ENCODE data around the gene COQ9.

Gene COQ9

GRCh38 chr16:57473906-57474305 is 26.6 kb downstream of the COQ9 start:
- no peak for DNase-seq

- no peak for DNase-seq
Observed at GRCh38 chr16:57474671-57475661, 27.7 kb downstream of the COQ9 start.

- no peak for DNase-seq
Observed at GRCh38 chr16:57475711-57476339, 28.5 kb downstream of the COQ9 start.

GRCh38 chr16:57476546-57477410 is 29.5 kb downstream of the COQ9 start:
- no peak for DNase-seq

- DNase-seq: no peak
Observed at GRCh38 chr16:57477531-57478202, 30.4 kb downstream of the COQ9 start.

- no peak for DNase-seq
Observed at GRCh38 chr16:57478396-57479204, 31.3 kb downstream of the COQ9 start.

- DNase-seq: peak; percentile 7 to 50
Observed at GRCh38 chr16:57479205-57479975, 32.1 kb downstream of the COQ9 start.

- DNase-seq: no peak
Observed at GRCh38 chr16:57479976-57480753, 32.9 kb downstream of the COQ9 start.

- DNase-seq: peak in 1 of 2 experiments; percentile 28
Observed at GRCh38 chr16:57480754-57481230, 33.5 kb downstream of the COQ9 start.

- no peak for DNase-seq
Observed at GRCh38 chr16:57481421-57481820, 34.1 kb downstream of the COQ9 start.

- DNase-seq: no peak
Observed at GRCh38 chr16:57482845-57483545, 35.7 kb downstream of the COQ9 start.

GRCh38 chr16:57483725-57484514 is 36.6 kb downstream of the COQ9 start:
- DNase-seq: no peak

- DNase-seq: no peak
Observed at GRCh38 chr16:57484515-57485005, 37.3 kb downstream of the COQ9 start.

- DNase-seq: no peak
Observed at GRCh38 chr16:57485091-57485915, 38.0 kb downstream of the COQ9 start.

GRCh38 chr16:57485916-57486857 is 38.9 kb downstream of the COQ9 start, which contains the start of gene DOK4:
Gene DOK4 (minus strand): TSS chr16:57486493. CDS start chr16:57479507, 6,986 bp downstream.
- DNase-seq: peak in 1 of 2 experiments; percentile 51
